PC-9 (cell line): Measurements from ENCODE around the gene FARP1.

Experiments used
- CTCF ChIP-seq: fragments of 200-600 bp; sonication (generic); conservative IDR thresholded peaks from 2 replicates; pipeline ENCODE4 v1.6.1; 2017; ENCODE audit warnings: mixed run types, antibody characterized with exemption, mild to moderate bottlenecking, moderate library complexity
- EZH2 ChIP-seq: fragments of 200-600 bp; sonication (generic); IDR thresholded peaks from 2 replicates; pipeline ENCODE4 v1.8.0; 2017; ENCODE audit warnings: antibody characterized with exemption, low read depth

- no peak for TF ChIP-seq CTCF
- TF ChIP-seq EZH2, result no peak
These were observed 190.6 kb downstream of the FARP1 start for GRCh38 chr13:98333486-98333885.
